GM18499 (cell line): ENCODE results near the gene TBRG1.

Experiments used
- ATAC-seq: cut with Tn5 transposase; IDR thresholded peaks from one replicate; pipeline ENCODE4 v1.9.1; 2021; ENCODE audit warnings: moderate number of reproducible peaks; ENCODE audit not compliant: insufficient read depth, unreplicated experiment

The TBRG1 gene

GRCh38 chr11:124612567-124613246, 10.0 kb upstream of the TBRG1 start:
- no peak for ATAC-seq

- no peak for ATAC-seq
Observed at GRCh38 chr11:124618863-124619262, 3.8 kb upstream of the TBRG1 start.

DNA sequence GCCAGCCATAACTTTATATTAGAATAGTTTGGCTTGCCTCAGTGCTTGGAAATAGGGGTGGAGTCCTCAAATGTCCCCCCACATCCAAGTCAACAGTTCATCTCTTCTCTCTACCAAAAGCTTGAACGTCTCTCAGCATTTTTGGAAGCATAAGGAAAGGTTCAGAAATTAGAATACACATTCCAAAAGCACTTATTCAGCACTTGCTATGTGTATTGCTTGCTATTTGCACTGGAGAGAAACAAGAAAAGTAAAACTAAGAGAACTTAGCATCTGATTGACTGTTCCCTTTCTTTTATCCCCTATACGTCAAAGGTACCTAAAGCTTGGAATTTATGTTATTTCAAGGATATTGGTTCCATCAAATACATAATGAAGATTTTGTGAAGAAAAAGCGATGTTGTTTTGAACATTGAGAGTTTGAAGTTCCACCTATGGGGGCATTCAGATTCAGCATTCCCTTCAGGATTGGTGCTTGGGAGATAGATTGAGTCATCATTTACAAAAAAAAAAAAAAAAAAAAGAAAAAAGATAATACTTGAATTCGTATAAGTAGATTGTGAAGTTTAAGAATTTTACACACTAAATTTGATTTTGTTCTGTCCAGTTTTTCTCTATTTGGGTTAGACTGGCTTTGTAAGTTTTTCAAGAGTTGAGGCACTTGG, 1.3 kb downstream of the TBRG1 start:
- no peak for ATAC-seq

DNA sequence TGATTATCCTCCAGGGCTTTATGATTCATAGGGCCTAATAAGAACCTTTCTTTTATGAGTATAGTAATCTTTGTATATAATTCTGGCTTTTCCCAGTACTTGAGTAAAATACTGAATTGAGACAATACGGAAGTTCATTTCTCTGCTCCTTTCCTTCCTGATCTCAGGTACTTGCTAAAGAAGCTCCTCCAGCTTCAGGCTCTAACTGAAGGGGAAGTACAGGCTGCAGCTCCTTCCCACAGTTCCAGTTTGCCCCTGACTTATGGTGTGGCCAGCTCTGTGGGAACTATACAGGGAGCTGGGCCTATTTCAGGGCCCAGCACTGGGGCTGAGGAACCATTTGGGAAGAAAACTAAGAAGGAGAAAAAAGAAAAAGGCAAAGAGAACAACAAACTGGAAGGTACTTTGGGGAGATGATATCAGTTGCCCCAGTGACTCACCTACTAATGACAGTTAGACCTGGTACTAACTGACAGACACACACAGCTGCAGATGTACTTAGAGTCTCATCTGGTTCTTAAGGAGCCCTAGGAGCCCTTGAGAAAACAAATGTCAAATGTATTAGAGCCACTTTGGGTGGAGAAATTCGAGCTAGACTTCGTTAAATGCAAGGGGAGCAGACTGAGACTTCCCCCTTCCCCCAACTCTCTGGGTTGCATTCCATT, 3.0 kb downstream of the TBRG1 start:
- ATAC-seq = no peak

DNA sequence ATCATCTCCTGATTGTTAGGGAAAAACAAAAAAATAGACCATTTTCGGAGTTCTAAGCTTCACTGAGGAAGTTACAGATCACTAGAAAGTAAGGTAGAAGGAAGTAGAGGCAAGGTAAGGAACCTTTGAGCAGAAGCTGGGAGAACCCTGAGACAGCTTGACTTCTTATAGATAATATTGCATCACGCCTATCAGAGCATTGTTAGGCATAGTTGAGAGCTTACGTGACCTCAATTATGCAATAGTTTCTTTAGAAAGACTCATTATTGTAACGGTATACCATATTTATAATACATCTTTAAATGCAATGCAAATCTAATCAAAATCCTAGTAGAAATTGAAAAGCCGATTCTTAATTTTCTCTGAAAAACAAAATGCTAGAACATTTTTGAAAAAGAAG, 4.9 kb downstream of the TBRG1 start:
- no peak for ATAC-seq

- no peak for ATAC-seq
Observed at GRCh38 chr11:124629961-124630360, 7.3 kb downstream of the TBRG1 start.

GRCh38 chr11:124633355-124633754, 10.7 kb downstream of the TBRG1 start:
- no peak for ATAC-seq

GRCh38 chr11:124635932-124636331, 13.3 kb downstream of the TBRG1 start:
- ATAC-seq = no peak

GRCh38 chr11:124638500-124638899, 15.8 kb downstream of the TBRG1 start:
- no peak for ATAC-seq

- no peak for ATAC-seq
Observed at GRCh38 chr11:124639186-124639585, 16.5 kb downstream of the TBRG1 start.

- ATAC-seq = no peak
Observed at GRCh38 chr11:124640666-124641065, 18.0 kb downstream of the TBRG1 start.

- no peak for ATAC-seq
Observed at GRCh38 chr11:124642628-124643027, 20.0 kb downstream of the TBRG1 start.

GRCh38 chr11:124643042-124643604, 20.5 kb downstream of the TBRG1 start:
- ATAC-seq = no peak

DNA sequence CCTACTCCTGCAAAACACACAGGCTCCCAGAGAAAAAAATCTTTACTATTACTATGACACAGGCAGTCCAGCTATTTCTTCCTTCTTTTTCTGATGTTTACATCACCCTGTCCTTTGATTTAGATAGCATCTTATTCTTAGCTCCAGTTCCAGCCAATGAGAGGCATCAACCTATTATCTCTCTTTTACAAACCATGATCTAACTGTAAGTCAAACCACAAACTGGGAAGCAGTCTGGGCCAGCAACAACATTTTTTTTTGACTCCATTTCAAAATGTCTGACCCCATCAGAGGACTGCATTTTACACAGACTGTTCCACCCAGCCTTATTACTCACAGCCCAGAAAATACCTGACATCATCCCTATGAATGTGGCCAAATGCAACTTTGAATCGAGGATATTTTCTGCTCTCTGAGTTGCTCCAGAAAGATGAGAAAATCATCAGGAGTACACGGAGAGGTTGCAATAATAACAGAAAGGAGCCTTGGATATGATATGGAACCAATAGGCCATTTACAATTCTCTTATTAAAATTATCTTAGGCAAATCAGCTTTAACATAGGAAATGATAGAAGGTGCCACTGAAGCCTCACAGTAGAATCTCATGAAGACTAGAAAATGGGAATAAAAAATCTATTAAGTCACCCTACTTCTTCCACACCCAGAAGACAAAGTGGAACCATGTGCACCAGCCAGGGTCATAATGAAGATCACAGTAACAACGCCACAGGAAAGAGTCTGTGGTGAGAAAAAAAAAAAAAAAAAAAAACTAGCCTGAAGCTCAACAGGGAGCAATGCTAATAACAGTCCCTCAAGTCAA, 21.2 kb downstream of the TBRG1 start:
- ATAC-seq = no peak

GRCh38 chr11:124644426-124645280, 22.0 kb downstream of the TBRG1 start:
- ATAC-seq = no peak

- ATAC-seq = no peak
Observed at GRCh38 chr11:124646148-124646547, 23.5 kb downstream of the TBRG1 start.

DNA sequence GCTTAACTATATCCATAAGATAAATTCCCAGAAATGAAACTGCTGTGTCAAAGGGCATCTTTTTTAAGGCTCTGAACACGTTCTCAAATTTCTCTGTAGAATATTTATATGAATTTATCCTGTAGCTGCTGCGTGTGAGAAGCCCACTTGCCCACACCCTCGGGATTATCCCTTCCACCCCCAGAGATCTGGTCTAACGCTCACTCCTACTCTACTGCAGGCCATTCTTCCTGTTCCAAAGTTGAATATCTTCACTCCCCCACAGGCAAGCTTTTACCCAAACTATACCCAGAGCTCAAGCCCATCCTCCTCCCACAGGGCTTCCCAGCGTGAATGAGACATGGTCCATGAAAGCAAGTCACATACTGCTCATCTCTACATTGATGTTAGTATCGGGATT, 25.9 kb downstream of the TBRG1 start:
- no peak for ATAC-seq

GRCh38 chr11:124656774-124657630, 34.3 kb downstream of the TBRG1 start:
- ATAC-seq = no peak

GRCh38 chr11:124657904-124658303, 35.2 kb downstream of the TBRG1 start:
- no peak for ATAC-seq
